GM12875 (cell line): ENCODE data around the gene TRIM63.

Experiments
- H3K4me3 ChIP-seq: one replicate; pipeline ENCODE4 v1.5.1; 2011; ENCODE audit warnings: low read depth, low read length, control low read depth
- CTCF ChIP-seq: IDR thresholded peaks from 2 replicates; pipeline ENCODE4 v1.5.1; 2011; ENCODE audit warnings: low read depth, mild to moderate bottlenecking, control low read depth, inconsistent platforms, low read length, moderate library complexity, borderline replicate concordance; ENCODE audit not compliant: insufficient read depth

Gene TRIM63

GRCh38 chr1:26027716-26028489, 39.5 kb downstream of the TRIM63 start:
- no peak for TF ChIP-seq CTCF
- H3K4me3 ChIP-seq: no peak overlapping the region

DNA sequence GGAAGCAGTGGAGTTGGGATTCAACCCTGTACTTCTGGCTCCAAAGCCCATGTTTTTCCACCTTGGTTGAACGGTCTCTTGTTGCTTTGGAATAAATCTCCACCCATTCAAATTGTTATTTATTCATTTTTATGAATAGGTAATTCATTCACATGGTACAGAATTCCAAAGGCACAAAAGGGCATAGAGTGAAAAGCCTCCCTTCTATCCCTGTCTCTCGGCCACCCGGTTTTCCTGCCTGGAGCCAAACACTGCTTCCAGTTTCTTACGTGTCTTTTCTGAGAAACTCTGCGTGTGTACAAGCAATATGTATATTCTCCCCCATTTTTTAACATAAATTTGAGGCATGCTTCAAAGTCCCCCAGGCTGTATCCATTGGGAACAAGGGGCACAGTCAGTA, 41.9 kb downstream of the TRIM63 start:
- H3K4me3 ChIP-seq: no peak overlapping the region
- TF ChIP-seq CTCF: no peak

DNA sequence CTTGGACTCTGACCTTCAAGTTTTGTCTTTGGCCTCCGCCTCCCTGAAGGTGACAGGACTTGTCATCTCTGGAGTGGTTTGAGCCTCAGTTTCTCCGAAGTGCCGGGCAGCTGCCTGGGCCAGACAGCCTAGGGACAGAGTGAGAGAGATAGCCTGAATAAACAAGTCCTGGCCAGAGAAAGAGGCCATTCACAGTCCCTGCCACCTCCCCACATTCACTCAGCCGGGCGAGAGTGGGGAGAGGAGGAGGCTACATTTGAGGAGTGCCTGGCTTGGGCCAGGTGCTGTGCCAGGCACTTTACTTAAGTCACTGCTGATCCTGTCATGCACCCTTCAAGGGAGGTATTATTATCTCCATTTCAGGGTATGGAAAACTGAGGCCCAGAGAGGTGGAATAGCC, 42.4 kb downstream of the TRIM63 start:
- no peak overlapping the region for H3K4me3 ChIP-seq
- no peak for TF ChIP-seq CTCF

GRCh38 chr1:26023826-26024225, 43.6 kb downstream of the TRIM63 start:
- no peak for TF ChIP-seq CTCF
- H3K4me3 ChIP-seq: no peak overlapping the region

DNA sequence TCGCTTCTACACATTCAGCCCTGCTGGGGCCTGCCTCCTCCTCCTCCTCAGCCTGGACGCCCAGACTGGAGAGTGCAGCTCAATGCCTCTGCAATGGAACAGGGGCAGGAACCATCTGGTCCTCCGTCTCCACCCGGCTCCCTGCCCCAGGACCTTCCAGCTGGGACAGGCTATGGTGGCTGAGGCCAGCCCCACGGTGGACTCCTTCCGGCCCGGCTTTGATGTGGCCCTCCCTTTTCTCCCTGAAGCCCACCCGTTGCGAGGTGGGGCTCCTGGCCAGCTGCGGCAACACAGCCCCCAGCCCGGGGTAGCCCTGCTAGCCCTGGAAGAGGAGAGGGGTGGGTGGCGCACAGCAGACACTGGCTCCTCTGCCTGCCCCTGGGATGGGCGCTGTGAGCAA, 44.4 kb downstream of the TRIM63 start:
- H3K4me3 ChIP-seq: no peak overlapping the region
- TF ChIP-seq CTCF: no peak

DNA sequence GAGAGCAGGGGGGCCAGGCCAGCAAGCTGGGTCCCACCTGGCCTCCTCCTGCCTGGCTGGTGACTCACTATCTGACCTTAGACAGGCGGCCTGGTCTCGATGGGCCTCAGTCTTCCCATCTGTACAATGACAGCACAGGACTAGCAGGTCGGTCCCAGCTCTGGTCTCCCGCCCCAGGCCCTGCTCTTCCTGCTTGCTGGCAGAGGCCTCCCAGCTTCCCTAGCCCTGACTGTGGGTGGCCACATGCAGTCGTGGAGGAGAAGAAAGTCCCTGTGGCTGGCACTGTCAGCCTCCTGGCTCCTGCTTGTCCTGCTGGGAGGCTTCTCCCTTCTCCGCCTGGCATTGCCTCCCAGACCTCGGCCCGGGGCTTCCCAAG, 45.0 kb downstream of the TRIM63 start:
- TF ChIP-seq CTCF: no peak
- no peak overlapping the region for H3K4me3 ChIP-seq

GRCh38 chr1:26021647-26022403, 45.6 kb downstream of the TRIM63 start, which contains the start of gene EXTL1:
EXTL1 (plus strand) TSS chr1:26021775; CDS start chr1:26022647, 872 bp downstream.
- no peak within 1 kb of the TSS for H3K4me3 ChIP-seq
- TF ChIP-seq CTCF: no peak
